GM18526 (cell line): ENCODE measurements around the gene JARID2.

ENCODE experiments used
- POLR2A ChIP-seq: IDR thresholded peaks from 3 replicates; pipeline ENCODE4 v1.6.1; 2011; ENCODE audit not compliant: insufficient read length; ENCODE audit errors: extremely low read depth

The JARID2 gene

DNA sequence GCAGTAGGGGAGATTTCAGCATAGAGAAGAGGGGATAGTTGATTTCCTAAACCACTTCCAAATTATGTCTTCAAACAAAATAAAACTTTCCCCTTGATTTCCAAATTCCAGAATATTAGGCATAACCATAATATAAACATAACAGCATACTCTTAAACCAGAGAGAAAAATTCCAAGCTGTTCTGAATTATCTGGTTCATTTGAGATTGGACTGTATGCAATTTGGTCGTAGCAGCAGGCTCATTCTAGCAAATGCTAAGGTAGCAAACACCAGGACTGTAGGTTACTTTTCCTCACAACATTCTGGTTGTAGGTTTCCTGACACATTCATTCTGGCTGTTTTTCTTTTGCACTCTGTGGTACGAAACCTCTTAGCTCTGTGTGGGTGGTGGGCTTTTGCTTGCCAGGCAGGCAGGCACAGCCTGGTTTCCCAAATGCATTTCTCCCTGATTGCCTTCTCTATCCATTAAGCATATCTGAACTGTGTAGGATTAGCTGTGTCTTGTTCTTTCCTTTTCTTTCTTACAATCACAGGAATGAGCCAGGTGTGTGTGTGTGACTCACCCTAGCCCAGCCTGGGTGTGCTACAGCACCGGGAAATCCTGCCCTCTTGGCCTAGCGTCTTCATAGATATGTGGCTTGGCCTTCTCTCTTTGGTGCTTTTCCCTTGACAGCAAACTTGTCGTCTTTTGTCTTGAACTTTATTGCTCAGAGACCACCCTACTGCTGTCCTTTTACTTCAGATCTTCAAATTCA is 77.1 kb downstream of the JARID2 start:
- no peak for TF ChIP-seq POLR2A

DNA sequence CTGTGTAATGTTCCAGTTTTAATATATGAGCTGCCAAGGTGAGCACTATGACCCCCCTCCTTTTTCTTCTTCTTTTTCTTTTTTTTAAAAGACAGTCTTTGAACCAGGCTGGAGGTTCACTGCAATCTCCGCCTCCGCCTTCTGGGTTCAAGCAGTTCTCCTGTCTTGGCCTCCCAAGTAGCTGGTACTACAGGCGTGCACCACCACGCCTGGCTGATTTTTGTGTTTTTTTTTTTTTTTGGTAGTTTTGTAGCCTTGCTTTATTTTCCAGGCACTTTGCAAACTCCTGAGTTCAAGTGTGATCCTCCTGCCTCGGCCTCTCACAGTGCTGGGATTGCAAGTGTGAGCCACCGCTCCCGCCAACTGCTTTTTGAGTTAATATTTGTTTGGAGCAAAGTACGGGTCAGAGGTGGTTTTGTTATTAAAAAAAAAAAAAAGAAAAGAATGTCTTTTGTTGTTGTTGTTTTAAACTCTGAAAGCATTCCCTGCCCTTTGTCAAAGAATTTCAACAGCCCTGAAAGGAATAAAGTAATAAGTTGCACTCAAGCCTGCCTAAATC is 78.6 kb downstream of the JARID2 start:
- no peak for TF ChIP-seq POLR2A

DNA sequence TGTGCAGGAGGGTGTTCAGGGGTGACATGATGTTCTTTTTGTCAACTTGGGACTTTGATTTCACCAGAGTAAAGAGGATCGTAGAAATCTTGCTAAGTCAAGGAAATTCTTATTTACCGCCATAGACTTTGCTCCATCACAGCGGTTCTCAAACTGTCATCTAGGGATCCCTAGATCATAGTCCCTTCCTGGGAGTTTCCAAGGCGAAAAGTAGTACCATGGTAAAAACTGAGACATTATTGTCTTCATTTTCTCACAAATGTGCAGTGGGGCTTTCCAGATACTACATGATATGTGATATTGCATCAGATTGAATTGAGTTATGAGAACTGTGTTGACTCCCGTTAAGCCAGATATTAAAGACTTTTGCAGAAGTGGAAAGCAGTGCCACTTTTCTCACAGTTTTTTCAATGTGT is 79.7 kb downstream of the JARID2 start:
- no peak for TF ChIP-seq POLR2A

DNA sequence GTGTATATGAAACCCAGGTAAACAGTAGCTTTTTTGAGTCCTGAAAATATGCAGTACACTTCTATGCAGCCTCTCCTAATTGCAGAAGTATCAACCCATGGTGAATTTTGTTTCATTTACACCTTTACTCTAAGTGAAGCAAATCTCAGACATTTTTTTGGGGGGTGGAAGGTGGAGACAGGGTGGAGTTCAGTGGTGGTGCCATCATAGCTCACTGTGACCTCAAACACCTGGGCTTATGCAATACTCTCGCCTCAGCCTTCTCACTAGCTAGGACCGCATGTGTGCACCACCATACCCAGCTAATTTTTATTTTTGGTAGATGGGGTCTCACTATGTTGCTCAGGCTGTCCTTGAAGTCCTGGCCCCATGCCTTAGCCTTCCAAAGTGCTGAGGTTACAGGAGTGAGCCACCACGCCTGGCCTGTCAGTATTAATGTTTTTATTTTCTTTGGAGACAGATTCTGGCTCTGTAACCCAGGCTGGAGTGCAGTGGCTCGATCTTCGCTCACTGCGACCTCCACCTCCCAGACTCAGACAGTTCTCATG is 80.3 kb downstream of the JARID2 start:
- TF ChIP-seq POLR2A = no peak

DNA sequence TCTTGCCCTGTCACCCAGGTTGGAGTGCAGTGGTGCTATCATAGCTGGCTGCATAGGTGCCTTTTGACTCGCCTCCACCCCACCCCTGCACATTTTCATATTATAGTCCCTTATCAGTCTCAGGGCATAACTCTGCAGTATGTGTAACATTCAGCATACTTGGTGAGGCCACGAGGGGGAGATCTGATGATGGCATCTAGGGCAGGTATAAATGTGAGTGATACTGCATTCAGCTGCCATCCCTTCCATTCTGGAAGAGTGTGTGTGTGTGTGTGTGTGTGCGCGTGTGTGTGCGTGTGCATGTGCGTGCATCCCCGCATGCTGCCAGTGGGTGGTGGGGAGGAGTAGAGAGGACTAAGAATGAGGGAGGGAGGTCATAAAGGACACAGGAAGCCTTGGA is 81.4 kb downstream of the JARID2 start:
- no peak for TF ChIP-seq POLR2A

DNA sequence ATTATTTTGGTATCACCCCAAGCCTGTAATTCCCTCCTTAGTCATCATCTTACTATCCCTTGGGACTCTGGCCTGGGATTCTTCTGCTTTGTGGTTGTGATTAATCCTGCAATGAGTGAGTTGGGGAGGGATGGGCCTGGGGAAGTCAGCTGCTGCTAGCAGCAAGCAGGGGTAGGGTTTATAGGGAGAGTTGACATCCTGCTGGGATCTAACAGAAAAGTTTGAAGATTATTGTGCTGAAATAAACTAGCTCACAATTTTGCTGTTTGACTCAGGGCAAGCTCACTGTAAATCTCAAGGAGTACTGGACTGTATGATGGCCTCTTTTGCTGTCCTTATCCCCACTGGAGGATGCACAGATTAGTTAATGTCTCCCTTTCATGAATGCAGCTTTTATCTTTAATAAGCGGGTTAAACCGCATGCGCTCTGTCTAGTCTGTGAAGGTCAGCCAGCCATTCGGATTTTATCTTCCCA is 83.4 kb downstream of the JARID2 start:
- TF ChIP-seq POLR2A = no peak

DNA sequence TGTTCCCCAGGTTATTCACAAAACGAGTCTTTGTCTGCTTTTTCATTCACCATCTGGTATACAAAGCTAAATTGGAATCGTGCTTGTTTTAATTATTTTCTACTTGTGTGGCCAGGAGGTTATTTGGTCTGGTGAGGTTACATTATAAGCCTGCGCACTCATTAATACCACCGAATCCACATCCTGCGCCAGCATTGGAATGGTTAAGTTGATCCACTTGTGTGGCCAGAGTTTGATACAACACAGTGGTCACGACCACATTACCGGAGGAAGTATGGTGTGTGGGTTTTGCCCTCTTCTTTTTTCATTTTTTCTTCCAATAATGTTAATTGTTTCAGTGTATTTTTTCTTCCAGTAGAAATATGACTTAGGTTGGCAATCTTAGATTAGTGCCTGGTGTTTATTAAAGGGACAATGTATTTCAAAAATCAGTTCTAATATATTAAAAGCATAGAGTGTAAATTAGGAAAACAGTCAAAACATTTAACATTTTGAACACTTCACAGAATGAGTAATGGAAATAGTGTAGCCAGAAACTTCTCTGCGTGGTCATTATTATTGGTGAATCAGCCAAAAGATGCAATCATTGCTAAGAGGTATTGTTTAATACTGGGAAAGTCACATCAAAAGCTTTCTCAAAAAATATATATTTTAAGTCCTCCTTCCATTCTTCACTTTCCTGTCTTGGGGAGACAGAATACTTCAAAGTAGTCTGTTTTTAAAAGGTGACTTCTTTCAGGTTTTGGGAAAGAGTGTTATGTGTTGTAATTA is 84.5 kb downstream of the JARID2 start:
- no peak for TF ChIP-seq POLR2A

DNA sequence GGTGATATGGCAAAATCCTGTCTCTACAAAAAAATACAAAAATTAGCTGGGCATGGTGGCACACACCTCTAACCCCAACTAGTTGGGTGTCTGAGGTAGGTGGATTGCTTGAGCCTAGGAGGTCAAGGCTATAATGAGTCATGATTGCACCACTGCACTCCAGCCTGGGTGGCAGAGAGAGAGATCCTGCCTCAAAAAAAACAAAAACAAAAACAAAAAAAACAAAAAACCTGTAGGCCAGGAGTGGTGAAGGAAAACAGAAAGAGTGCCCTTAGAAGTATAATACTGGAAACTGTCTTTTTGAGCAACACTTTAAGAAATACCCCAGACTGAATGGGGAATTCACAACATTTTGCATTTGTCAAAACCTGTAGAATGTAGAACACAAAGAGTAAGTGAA is 85.3 kb downstream of the JARID2 start:
- no peak for TF ChIP-seq POLR2A

DNA sequence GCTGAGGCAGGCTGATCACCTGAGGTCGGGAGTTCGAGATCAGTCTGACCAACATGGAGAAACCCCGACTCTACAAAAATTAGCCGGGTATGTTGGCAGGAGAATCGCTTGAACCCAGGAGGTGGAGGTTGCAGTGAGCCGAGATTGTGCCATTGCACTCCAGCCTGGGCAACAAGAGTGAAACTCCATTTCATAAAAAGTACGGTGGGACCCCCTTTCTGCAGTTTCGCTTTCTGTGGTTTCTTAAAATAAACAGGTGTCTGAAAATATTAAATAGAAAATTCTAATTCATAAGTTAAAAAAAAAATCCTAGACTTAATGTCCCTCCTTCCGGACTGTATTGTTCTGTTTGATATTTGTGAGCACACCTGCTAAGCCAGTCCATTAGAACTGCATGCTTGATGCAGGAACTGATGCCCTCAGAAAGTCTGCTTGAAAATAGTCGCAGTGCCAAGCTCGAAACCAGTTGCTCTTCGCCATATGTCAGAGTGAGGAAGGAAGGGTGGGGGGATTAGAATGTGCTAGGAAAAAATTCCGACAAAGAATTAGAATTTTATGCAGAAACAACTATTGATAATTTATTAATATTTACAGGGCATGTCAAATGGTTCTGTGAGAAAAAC is 85.9 kb downstream of the JARID2 start:
- no peak for TF ChIP-seq POLR2A

DNA sequence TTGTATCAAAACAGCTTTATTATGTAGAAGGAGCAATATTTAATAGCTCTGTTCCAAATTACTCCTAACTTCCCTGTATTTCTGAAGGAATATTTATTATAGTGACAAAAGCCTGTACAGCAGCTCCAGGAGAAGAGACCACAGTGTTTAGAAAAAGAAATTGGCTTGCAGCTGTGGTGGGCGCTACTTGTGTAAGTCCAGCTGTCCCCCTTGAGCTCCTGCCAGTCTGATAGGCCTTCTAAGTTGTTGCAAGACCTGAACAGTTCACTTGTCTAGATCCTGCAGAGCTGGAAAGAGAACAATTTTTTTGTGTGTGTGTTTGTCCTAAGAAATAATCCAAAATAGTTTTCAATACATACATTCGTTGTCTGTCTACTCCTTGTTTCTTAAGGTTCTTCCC is 86.6 kb downstream of the JARID2 start:
- TF ChIP-seq POLR2A = no peak

DNA sequence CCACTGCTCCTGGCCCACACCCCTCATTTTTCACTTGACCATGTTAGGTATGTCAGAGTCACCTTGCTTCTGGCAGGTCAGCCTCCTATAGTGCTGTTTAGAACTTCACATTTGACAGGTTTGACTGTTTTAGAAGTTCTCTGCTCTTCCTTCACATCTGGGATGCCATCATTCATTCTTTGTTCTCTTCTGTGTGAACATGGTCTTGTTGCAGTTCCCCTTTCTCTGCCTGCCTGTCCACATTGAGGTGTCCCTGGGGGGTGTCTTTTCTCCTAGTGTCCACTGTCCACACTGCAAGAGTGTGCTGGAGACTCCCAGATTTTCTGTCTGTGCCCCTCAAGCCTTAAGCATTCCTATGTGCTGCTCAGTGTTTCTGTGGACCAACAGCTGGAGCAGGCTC is 89.5 kb downstream of the JARID2 start:
- TF ChIP-seq POLR2A = no peak

DNA sequence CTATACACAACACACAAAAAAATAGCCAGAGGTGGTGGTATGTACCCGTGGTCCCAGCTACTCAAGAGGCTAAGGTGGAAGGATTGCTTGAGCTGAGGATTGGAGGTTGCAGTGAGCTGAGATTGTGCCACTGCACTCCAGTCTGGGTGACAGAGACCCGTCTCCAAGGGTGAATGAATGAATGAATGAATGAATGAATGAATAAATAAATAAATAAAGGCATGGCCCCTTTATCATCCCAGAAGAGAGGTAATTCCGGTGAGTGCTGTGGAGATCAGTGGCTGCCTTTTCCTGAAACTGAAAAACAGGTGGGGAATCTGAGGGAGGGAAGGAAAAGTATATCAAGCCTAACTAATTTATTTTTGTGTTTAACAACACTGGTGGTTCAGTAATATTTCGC is 90.0 kb downstream of the JARID2 start:
- TF ChIP-seq POLR2A = no peak

DNA sequence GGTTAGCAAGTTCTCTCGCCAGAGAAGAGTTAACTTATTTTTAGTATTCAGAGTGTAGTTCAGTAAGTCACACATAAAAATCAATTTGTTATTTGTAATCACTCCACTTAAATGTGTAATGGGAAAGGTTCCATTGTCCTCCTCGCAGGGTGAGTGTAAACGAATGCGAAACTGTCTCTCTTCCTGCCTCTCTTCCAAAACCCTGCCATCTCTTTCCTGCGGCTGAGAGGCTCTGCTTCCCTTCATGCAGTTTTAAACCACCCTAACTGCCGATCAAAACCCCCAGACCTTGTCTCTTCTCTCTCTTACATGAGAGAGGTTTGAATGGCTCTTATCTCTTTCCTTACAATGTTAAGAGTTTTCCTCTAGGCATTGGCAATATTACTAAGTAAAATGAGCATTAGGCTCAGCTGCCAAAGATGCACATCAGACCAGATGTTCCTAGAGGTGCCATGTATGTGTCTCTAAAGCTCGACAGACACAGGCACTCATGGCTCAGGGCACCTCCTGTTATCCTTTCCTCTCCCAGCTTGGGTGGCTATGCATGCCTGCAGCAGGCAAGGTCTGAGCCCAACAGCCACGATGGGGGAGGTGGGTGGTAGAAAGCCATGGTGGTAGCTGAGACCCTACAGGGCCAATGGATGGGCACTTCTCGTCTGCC is 91.2 kb downstream of the JARID2 start:
- no peak for TF ChIP-seq POLR2A

DNA sequence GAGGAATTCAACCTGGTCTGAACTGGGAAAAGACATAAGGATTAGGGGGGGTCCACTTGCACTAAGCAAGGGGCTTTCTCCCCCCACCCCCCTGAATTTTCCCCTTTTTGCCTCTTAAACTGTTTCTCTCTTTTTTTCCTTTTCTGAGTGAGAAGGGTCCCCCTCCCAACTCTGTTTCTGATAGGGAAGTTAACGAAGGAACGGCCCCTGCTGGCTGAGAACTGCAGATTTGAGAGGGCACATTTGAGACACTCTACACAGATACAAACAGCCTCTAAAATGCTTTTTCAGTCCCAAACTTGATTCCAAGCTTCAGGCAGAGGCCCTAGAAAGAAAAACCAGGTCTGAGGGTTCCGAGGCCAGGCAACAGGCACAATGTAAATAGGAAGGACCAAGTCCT is 91.7 kb downstream of the JARID2 start:
- TF ChIP-seq POLR2A = no peak

DNA sequence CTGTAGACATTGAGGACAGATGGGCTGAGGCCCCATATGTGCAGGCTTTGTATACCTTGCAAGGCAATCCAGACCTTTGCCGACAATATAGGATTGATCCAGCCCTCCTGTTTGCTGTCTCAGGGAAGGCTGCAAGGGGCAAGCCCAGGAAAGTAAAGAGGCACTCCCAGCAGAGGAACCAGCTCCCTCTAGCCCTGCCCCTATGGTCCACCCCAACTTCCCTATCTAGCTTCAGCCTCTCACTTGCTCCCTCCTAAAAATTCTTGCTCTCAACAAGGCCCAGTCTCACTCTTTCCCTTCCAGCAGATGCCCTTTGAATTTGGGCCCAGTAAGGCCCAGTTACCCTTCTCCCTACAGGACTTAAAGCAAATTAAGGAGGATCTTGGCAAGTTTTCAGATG is 92.6 kb downstream of the JARID2 start:
- no peak for TF ChIP-seq POLR2A
